OCI-LY3 (cell line): ENCODE data around the gene SDK1.

Experiments
- CTCF ChIP-seq: fragments of 200-600, 300-600 bp; sonication (generic); IDR thresholded peaks from 2 replicates; pipeline ENCODE4 v1.5.1; 2014; ENCODE audit warnings: antibody characterized with exemption, low read length, low read depth
- EZH2phosphoT487 ChIP-seq: fragments of 200-600 bp; shearing (Covaris generic); IDR thresholded peaks from 2 replicates; pipeline ENCODE4 v1.6.1; 2018; ENCODE audit warnings: antibody characterized with exemption, mixed run types, low read depth

- no peak for TF ChIP-seq CTCF
- no peak for TF ChIP-seq EZH2phosphoT487
Measured at GRCh38 chr7:4308205-4308590, 1007.1 kb downstream of the SDK1 start.
